ENCODE results near the gene MYBPC2. TPM values are rescaled to one million over a fixed set of nuclear protein-coding genes. Genes with fewer than 3 reads are reported as not detected.

MYBPC2 gene
- total RNA-seq, 2 donors from 2014 or later = 0.86 to 1.3 TPM

DNA sequence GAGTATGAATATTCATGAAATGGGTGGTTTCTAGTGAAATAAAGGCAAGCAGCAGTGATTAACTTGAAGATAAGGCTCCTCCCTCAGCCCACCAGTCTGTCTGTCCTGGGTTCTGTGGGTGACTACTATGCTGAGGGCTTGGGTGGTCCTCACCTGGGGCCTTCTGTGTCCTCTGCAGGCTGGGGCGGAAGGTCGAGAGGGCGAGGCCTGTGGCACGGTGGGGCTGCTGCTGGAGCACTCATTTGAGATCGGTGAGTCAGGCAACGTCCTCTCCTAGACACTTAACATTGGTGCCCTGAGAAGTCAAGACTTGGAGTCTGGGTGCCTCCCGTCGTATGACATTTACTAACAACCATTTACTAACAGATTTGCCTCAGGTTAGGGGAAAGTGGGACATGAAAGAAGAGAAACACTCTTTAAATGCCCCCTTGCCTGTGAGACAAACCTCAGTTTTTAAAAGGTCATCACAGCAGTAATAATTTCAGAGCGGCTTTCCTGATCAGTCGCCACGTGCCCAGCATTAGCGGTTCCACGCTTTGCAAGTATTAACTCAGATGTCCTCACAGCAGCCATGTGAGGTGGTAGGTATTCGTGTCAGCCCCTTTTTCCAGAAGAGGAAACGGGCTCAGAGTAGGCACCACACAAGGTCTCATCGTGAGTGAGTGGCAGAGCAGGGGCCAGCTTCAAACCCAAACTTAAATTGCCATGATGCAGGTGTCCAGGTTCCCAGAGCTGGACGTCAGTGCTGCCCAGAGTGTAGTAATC is 45.2 kb downstream of the MYBPC2 start:
- DNase-seq (no peak), ATAC-seq (replicated peaks in 1 of 2) (no peak)
- H3K9me3 Mint-ChIP-seq = no peaks in the 10 kb centered on the region
- H3K4me3 Mint-ChIP-seq = peak overlapping the region; percentile 95 to 99
- H3K36me3 Mint-ChIP-seq (ENCODE audit: insufficient read depth in 2 of 2) = peaks cover 5 to 7% of the 10 kb centered on the region in 2 donors
- H3K27me3 Mint-ChIP-seq (ENCODE audit: low read depth) = no peaks in the 10 kb centered on the region
- H3K4me1 Mint-ChIP-seq (ENCODE audit: low read depth) = peaks cover 26% of the 10 kb centered on the region
- H3K27ac Mint-ChIP-seq = peak overlapping the region; percentile 3

- DNase-seq = no peak
- Mint-ChIP-seq H3K4me1 (ENCODE audit: low read depth) (peaks cover 26% of the 10 kb centered on the region), H3K36me3 (ENCODE audit: insufficient read depth in 2 of 2) (peaks cover 5 to 8% of the 10 kb centered on the region in 2 donors), H3K27me3 (ENCODE audit: low read depth) (no peaks in the 10 kb centered on the region), H3K9me3 (no peaks in the 10 kb centered on the region), H3K27ac (peak overlapping the region; percentile 38), H3K4me3 (peak overlapping the region in 1 of 2 donors; percentile 23)
- no peak for ATAC-seq (replicated peaks in 1 of 2)
These were observed 46.4 kb downstream of the MYBPC2 start for GRCh38 chr19:50478901-50479715.

- H3K36me3 Mint-ChIP-seq (ENCODE audit: insufficient read depth in 2 of 2) = peaks cover 5 to 8% of the 10 kb centered on the region in 2 donors
- H3K9me3 Mint-ChIP-seq = no peaks in the 10 kb centered on the region
- DNase-seq (no peak), ATAC-seq (replicated peaks in 1 of 2) (no peak)
- no peak overlapping the region for H3K4me3 Mint-ChIP-seq
- H3K4me1 Mint-ChIP-seq (ENCODE audit: low read depth) = peaks cover 26% of the 10 kb centered on the region
- no peak overlapping the region for H3K27ac Mint-ChIP-seq
- H3K27me3 Mint-ChIP-seq (ENCODE audit: low read depth) = no peaks in the 10 kb centered on the region
These were observed 47.1 kb downstream of the MYBPC2 start for GRCh38 chr19:50479761-50480251.

GRCh38 chr19:50480281-50481111 is 47.8 kb downstream of the MYBPC2 start:
- peaks cover 7 to 13% of the 10 kb centered on the region in 2 donors for H3K36me3 Mint-ChIP-seq (ENCODE audit: insufficient read depth in 2 of 2)

DNA sequence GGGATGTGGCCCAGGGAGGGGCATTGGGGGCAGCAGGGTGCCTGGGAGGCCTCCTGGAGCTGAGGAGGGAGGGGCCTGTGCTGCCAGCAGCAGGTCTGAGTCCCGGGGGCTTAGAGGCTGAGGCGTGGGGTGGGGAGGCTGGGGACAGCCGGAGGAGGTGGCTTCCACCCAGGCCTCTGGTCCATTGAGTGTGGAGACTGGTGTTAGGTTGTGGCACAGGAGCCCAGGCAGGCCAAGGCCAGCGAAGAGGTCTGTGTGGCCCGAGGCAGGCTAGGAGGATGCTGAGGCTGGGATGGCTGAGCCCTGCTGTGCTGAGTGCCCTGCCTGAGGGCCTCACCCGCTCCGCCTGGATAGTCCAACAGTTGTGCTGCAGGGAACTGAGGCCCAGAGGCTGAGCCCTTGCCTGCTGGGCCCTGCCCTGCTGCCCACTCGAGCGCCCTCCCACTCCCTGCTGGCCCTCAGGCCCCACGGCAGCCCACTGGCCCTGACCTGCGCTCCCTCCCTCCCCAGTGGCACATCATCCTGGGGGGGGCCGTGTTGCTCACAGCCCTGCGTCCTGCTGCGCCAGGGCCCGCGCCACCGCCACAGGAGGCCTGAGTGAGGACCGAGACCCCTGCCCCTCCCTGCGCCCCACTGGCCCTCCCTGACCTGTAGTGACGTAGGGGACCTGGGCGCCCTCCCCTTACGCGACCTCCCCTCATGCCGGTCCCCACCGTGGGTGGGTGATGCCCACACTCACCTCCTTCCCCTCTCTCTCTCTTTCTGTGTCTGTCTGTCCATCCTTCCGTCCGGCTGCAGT is 48.9 kb downstream of the MYBPC2 start:
- DNase-seq (no peak), ATAC-seq (replicated peaks in 1 of 2) (no peak)
- peaks cover 0 to 2% of the 10 kb centered on the region in 2 donors for H3K9me3 Mint-ChIP-seq
- no peaks in the 10 kb centered on the region for H3K27me3 Mint-ChIP-seq (ENCODE audit: low read depth)
- peaks cover 7 to 16% of the 10 kb centered on the region in 2 donors for H3K36me3 Mint-ChIP-seq (ENCODE audit: insufficient read depth in 2 of 2)
- H3K4me3 Mint-ChIP-seq = no peak overlapping the region
- peaks cover 21% of the 10 kb centered on the region for H3K4me1 Mint-ChIP-seq (ENCODE audit: low read depth)
- no peak overlapping the region for H3K27ac Mint-ChIP-seq

More at GRCh38 chr19:50480281-50481111, 47.8 kb downstream of the MYBPC2 start:
- H3K27ac Mint-ChIP-seq = no peak overlapping the region
- no peaks in the 10 kb centered on the region for H3K27me3 Mint-ChIP-seq (ENCODE audit: low read depth)
- peaks cover 22% of the 10 kb centered on the region for H3K4me1 Mint-ChIP-seq (ENCODE audit: low read depth)
- ATAC-seq (replicated peaks in 1 of 2) = no peak
- no peak overlapping the region for H3K4me3 Mint-ChIP-seq
- no peak for DNase-seq
- H3K9me3 Mint-ChIP-seq = peaks cover 0 to 2% of the 10 kb centered on the region in 2 donors

- peaks cover 7 to 16% of the 10 kb centered on the region in 2 donors for H3K36me3 Mint-ChIP-seq (ENCODE audit: insufficient read depth in 2 of 2)
- no peak overlapping the region for H3K27ac Mint-ChIP-seq
- ATAC-seq (replicated peaks in 1 of 2) (no peak), DNase-seq (no peak)
- H3K4me3 Mint-ChIP-seq = no peak overlapping the region
- peaks cover 0 to 2% of the 10 kb centered on the region in 2 donors for H3K9me3 Mint-ChIP-seq
- H3K27me3 Mint-ChIP-seq (ENCODE audit: low read depth) = no peaks in the 10 kb centered on the region
- H3K4me1 Mint-ChIP-seq (ENCODE audit: low read depth) = peaks cover 21% of the 10 kb centered on the region
These were observed 49.7 kb downstream of the MYBPC2 start for GRCh38 chr19:50482271-50482855.

DNA sequence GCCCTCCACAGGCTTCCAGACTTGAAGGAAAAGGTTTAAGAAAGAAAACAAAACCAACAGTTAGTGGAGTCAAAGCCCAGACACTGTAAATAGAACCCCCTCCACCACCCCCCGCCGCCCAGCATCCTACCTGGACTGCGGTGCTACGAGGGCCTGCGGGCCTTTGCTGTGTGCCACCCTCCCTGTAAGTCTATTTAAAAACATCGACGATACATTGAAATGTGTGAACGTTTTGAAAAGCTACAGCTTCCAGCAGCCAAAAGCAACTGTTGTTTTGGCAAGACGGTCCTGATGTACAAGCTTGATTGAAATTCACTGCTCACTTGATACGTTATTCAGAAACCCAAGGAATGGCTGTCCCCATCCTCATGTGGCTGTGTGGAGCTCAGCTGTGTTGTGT is 50.2 kb downstream of the MYBPC2 start:
- Mint-ChIP-seq H3K4me1 (ENCODE audit: low read depth) (peaks cover 21% of the 10 kb centered on the region), H3K9me3 (peaks cover 0 to 2% of the 10 kb centered on the region in 2 donors), H3K27me3 (ENCODE audit: low read depth) (no peaks in the 10 kb centered on the region), H3K4me3 (no peak overlapping the region), H3K36me3 (ENCODE audit: insufficient read depth in 2 of 2) (peaks cover 7 to 14% of the 10 kb centered on the region in 2 donors), H3K27ac (no peak overlapping the region)
- ATAC-seq (replicated peaks in 1 of 2) (no peak), DNase-seq (no peak)

DNA sequence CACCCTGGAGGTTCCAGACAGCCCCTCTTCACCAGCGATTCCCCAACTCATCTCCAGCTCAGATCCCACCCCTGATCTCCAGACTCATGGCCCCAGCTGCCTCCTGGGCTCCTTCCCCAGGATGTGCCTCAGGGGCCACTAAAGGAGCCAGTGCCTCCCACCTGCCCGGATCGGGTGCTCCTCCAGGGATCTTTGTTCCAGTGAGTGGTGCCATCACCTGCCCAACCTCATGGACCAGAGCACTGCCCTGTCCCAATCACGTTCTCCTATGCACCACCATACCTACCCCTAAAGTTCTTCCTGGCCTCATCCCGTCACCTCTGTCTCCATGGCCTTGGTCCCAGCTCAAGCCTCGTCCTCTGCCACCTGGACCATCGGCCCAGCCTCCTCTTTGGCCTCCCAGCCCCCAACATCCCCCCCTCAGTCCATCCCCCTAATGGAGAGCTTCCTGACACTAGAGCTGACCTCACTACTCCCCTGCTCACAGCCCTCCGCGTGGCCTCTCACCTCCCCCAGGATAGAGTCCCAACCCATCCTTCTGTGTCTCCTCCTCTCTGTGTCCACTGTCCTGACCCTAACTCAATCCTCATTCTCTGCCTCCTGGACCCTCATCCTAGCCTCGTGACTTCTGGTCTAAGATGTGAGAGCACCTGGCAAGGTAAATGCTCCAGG is 52.7 kb downstream of the MYBPC2 start:
- Mint-ChIP-seq H3K27me3 (ENCODE audit: low read depth) (no peaks in the 10 kb centered on the region), H3K9me3 (peaks cover 0 to 2% of the 10 kb centered on the region in 2 donors), H3K4me1 (ENCODE audit: low read depth) (peaks cover 16% of the 10 kb centered on the region), H3K36me3 (ENCODE audit: insufficient read depth in 2 of 2) (peaks cover 4 to 14% of the 10 kb centered on the region in 2 donors), H3K4me3 (no peak overlapping the region), H3K27ac (no peak overlapping the region)
- ATAC-seq (replicated peaks in 1 of 2) (no peak), DNase-seq (no peak)

DNA sequence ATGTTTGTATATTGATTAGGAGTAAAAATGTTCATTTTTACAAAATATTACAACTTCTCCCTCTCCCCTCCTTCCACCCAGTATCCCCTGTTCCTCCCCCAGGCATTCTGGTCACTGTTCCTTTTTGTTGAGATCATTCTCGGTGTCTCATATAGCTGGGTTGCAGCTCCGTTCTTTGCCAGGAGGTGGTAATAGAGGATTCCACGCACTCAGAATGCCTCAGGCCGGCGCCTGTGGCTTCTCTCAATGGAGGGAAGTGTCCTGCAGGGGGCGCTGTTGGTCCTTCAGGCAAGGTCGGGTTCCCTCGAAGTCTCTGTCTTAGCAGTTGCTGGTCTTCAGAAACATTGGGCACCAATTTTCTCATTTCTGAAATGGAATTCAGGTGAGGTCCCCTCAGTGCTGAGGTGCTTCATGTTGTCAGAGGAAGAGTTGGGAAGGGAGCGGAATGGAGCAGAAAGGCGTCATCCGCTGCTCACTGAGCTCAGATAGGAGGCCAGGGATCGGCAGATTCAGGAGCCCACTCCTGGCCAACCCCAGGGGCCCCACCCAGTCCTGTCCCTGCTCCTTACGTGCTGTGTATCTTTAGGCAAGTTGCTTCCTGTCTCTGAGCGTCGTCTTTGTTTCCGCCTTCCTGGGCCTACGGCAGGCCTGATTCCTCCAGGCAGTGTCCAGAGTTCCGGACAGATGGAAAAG is 54.3 kb downstream of the MYBPC2 start:
- H3K27me3 Mint-ChIP-seq (ENCODE audit: low read depth) = peaks cover 7% of the 10 kb centered on the region
- ATAC-seq (replicated peaks in 1 of 2) = no peak
- peaks cover 0 to 2% of the 10 kb centered on the region in 2 donors for H3K9me3 Mint-ChIP-seq
- peaks cover 3 to 14% of the 10 kb centered on the region in 2 donors for H3K36me3 Mint-ChIP-seq (ENCODE audit: insufficient read depth in 2 of 2)
- DNase-seq = peak; percentile 66 to 70
- H3K4me3 Mint-ChIP-seq = no peak overlapping the region
- peaks cover 23% of the 10 kb centered on the region for H3K4me1 Mint-ChIP-seq (ENCODE audit: low read depth)
- H3K27ac Mint-ChIP-seq = no peak overlapping the region

DNA sequence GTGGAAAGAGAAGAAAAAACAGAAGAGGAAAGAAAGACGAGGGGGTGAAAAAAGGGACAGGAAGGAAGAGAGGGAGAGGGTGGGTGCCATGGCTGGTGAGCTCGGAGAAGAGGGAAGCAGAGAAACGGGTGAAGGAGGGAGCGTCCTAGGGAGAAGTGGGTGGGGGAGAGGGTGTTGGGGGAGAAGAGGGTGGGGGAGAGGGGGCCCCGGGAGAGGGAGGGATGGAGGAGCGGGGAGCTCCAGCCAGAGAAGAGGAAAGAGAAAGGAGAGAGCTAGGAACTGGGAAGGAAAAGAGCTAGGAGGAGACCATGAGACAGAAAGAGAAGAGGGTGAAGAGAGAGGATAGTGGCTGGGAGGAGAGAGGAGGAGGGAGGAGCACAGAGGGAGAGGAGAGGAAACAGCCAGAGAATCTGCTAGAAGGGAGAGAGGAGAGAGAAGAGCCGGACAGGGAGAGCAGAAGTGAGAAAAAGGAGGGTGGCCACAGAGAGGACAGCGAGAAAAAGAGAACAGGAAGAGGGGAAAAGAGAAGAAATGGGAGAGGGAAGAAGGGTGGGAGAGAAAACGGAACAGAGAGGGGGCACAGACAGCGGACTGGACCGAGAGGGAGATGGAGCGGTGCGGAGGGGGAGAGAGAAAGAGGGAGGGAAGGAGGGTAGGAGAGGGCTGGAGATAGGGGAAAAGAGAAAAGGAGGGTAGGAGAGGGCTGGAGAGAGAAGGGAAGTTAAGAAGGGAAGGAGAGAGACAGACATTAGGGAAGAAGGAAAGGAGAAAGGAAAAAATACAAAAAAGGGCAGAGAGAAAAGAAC is 55.9 kb downstream of the MYBPC2 start:
- peaks cover 12% of the 10 kb centered on the region for H3K27me3 Mint-ChIP-seq (ENCODE audit: low read depth)
- H3K4me1 Mint-ChIP-seq (ENCODE audit: low read depth) = peaks cover 29% of the 10 kb centered on the region
- ATAC-seq (replicated peaks in 1 of 2) (no peak), DNase-seq (no peak)
- peaks cover 0 to 2% of the 10 kb centered on the region in 2 donors for H3K9me3 Mint-ChIP-seq
- no peak overlapping the region for H3K27ac Mint-ChIP-seq
- peaks cover 2 to 13% of the 10 kb centered on the region in 2 donors for H3K36me3 Mint-ChIP-seq (ENCODE audit: insufficient read depth in 2 of 2)
- no peak overlapping the region for H3K4me3 Mint-ChIP-seq

All from activated T-cell treated with anti-CD3 and anti-CD28 coated beads, Interleukin-2, amount 50 U/mL, for 72 hours (primary cell).